GM12801 (cell line): ENCODE results near the gene NRCAM.

Experiments
- TF ChIP-seq, protein P1 (sequence below): IDR thresholded peaks from one replicate; pipeline ENCODE4 v1.5.1; 2011; ENCODE audit warnings: control low read depth; ENCODE audit not compliant: insufficient read length; ENCODE audit errors: extremely low read depth

Gene NRCAM

DNA sequence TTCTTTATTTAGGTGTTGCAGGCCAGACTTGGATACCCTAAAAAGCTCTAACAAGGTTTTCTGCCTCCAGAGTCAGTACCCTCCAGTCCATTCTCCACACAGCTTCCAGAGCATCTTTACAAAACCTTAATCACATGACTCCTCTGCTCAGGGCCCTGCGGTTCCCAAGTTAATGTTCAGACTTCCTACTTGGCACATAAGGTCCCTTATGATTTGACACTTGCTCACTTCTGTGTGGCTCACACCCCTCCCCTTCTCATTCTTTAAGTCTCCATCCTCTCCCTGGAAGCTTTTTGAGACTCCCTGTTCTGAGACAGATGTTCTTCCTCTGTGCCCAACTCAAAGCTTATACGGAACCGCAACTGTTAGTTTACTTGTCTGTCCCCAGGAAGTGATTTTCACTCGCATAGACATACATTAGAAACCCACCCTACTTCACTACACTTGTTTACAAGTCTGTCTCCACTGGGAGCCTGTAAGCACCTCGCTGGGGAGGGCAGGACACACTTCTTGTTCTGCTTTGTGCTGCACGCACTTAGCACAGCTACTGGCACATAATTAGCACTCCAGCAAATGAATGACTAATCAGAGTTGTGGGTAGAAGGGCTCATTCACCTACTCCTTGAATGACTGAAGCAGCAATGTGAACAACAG, 171.8 kb downstream of the NRCAM start:
- TF ChIP-seq, protein P1, sequence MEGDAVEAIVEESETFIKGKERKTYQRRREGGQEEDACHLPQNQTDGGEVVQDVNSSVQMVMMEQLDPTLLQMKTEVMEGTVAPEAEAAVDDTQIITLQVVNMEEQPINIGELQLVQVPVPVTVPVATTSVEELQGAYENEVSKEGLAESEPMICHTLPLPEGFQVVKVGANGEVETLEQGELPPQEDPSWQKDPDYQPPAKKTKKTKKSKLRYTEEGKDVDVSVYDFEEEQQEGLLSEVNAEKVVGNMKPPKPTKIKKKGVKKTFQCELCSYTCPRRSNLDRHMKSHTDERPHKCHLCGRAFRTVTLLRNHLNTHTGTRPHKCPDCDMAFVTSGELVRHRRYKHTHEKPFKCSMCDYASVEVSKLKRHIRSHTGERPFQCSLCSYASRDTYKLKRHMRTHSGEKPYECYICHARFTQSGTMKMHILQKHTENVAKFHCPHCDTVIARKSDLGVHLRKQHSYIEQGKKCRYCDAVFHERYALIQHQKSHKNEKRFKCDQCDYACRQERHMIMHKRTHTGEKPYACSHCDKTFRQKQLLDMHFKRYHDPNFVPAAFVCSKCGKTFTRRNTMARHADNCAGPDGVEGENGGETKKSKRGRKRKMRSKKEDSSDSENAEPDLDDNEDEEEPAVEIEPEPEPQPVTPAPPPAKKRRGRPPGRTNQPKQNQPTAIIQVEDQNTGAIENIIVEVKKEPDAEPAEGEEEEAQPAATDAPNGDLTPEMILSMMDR = no peak

DNA sequence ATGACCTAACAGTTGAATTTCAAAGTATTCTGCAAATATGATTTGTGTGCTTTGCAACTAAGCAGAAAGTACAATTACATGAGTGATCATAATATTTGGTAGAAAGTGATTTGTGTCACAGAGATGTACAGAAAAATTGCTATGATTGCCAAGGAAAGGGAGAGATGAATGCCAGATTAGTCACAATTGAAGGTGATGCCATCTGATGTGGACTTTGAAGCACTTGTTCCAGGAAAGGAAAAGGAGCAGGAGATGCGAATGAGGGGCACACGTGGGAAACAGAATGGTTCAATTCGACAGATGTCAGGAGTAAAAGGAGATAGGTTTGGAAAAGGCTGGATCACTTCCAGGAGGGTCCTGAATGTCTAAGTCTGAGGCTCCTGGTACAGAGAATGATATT, 173.0 kb downstream of the NRCAM start:
- TF ChIP-seq, protein P1 = no peak

DNA sequence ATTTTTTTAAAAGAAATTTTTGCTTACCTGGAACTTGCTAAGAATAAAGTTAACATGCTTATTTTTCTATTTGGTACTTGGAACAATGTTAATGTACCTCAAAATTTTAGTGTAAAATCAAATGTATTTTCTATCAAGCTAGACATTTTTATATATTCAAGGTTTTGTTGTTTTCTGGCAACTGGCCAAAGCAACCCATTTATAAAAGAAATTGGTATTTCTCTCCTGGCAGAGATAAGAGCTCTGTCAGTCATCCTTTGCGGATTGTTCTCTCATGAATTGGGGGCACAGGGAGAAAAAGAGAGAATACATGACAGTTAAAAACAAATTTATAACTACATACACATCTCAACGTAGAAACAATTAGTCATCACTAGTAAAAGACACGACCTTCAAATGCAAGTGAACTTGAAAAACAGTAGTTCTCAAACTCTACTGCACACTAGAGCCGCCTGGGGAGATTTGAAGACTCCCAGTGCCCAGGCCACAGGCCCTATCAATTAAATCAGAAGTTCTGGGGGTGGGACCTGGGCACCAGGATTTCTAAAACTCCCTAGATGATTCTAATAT, 173.7 kb downstream of the NRCAM start:
- TF ChIP-seq, protein P1 = no peak

DNA sequence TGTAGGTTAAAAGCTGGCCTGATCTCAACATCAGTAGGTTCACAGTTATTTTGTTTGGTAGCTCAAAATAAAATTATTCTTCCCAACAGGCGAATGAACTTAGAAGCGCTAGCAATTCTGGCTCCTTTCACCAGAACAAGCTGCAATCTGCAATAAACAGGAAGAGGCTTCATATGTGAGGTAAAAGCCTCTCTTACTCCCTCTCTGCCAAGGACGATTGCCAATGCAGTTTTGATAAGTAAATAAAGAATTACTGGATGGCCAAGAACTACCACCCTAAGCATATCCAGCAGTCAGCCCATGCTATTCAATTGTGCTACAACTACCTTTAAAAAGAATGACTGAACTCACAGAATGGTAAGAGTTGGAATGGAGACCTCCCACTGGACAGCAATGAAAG, 176.1 kb downstream of the NRCAM start:
- TF ChIP-seq, protein P1 = no peak

DNA sequence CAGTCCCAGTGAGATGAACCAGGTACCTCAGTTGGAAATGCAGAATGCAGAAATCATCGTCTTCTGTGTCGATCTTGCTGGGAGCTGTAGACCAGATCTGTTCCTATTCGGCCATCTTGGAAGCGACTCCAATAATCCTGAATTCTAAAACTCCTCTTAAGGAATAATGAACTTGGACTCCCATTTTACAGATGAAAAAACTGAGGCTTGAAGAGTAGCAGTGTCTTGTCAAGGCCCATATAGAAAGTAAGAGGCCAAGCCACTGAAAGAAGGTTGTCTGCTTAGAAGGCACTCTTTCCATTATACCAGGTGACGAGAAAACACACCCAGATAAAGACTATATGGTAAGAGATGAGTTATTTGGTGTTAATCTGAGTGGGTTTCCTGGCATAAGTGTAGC, 177.5 kb downstream of the NRCAM start:
- TF ChIP-seq, protein P1 = no peak

DNA sequence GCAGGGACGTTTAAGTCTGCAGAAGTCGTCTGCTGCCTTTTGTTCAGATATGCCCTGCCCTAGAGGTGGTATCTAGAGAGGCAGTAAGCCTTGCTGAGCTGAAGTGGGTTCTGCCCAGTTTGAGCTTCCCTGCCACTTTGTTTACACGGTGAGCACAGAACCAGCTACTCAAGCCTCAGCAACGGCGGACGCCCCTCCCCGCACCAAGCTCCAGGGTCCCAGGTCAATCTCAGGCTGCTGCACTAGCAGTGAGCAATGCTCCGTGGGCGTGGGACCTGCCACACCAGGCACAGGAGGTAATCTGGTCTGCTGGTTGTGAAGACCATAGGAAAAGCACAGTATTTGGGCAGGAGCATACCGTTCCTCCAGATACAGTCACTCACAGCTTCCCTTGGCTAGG, 178.0 kb downstream of the NRCAM start:
- TF ChIP-seq, protein P1 = no peak

DNA sequence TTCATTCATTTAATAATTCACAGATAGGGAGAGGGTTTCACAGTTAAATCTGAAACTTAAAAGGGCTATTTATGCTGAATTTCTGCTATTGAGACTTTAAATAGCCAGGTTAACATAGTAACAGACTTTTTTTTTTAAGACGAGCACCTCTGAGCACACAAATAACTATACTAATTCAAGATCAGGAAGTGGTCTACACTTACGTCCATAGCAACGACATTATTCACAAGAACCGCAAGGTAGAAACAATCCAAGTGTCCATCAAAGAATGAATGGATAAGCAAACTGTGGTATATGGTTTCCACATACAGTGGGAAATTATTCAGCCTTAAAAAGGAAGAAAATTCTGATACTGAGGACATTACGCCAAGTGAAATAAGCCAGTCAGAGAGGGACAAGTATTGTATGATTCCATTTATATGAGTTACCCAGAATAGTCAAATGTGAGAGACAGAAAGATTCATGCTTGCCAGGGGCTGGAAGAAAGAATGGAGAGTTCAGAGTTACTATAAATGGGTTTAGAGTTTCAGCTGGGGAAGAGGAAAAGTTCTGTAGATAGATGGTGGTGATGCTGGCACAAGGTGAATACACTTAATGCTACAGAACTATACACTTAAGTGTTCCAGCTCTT, 185.7 kb downstream of the NRCAM start:
- TF ChIP-seq, protein P1 = no peak
